Fibroblast of villous mesenchyme (primary cell): ENCODE measurements around the gene MYO16. TPM values are rescaled to one million over a fixed set of nuclear protein-coding genes. Genes with fewer than 3 reads are reported as not detected.

Source experiments
- DNase-seq: peaks from one replicate; pipeline ENCODE4 v3.0.0-alpha.2; 2010; ENCODE audit warnings: low read depth
- H3K4me3 ChIP-seq: 2 replicates; pipeline ENCODE4 v1.5.1; 2011; ENCODE audit warnings: low read depth, mild to moderate bottlenecking, low read length
- CTCF ChIP-seq: IDR thresholded peaks from 2 replicates; pipeline ENCODE4 v1.5.1; 2012; ENCODE audit warnings: low read depth, mild to moderate bottlenecking, low read length; ENCODE audit not compliant: insufficient read depth
- total RNA-seq: library from RNA; depleted of rRNA; stranded (reverse); fragments of >200 nt; gene quantifications from 2 replicates; pipeline ENCODE4 v1.2.3, GENCODE V29; 2012

Gene MYO16
- under 0.01 and 0.86 TPM in 2 replicates for total RNA-seq

- no peak for DNase-seq
- H3K4me3 ChIP-seq: no peak within 1 kb of the TSS
- TF ChIP-seq CTCF: no peak
Measured at GRCh38 chr13:108629181-108629752, at the start of gene MYO16. Gene MYO16, plus strand, starts transcription at chr13:108629611. Its CDS starts 234 bp downstream, at chr13:108629845.

- no peak for TF ChIP-seq CTCF
- no peak for DNase-seq
- H3K4me3 ChIP-seq: no peak overlapping the region
Measured at GRCh38 chr13:108586826-108587225, 42.6 kb upstream of the MYO16 start.

- H3K4me3 ChIP-seq: no peak overlapping the region
- DNase-seq: no peak
- TF ChIP-seq CTCF: no peak
Measured at GRCh38 chr13:108588516-108588915, 40.9 kb upstream of the MYO16 start.

GRCh38 chr13:108594153-108594552 is 35.3 kb upstream of the MYO16 start:
- DNase-seq: no peak
- TF ChIP-seq CTCF: no peak
- H3K4me3 ChIP-seq: no peak overlapping the region

GRCh38 chr13:108595436-108596274 is 33.8 kb upstream of the MYO16 start:
- no peak overlapping the region for H3K4me3 ChIP-seq
- TF ChIP-seq CTCF: no peak
- DNase-seq: no peak

- DNase-seq: no peak
- no peak overlapping the region for H3K4me3 ChIP-seq
- TF ChIP-seq CTCF: no peak
Measured at GRCh38 chr13:108597943-108598342, 31.5 kb upstream of the MYO16 start.
